Prostate gland (tissue), 2 donors: Measurements from ENCODE around the gene HMX1. TPM values are rescaled to one million over a fixed set of nuclear protein-coding genes. Genes with fewer than 3 reads are reported as not detected.

Source experiments
- DNase-seq: peaks from one replicate; pipeline ENCODE4 v3.0.0-alpha.2; 2019; ENCODE audit warnings: low spot score
- H3K27ac ChIP-seq, 2 donors: fragments of 200-600 bp; sonication (generic); 2 replicates each; pipeline ENCODE4 v1.5.1; 2017 to 2019
- H3K27me3 ChIP-seq: fragments of 200-600 bp; sonication (generic); replicated peaks from 2 replicates; pipeline ENCODE4 v1.5.1; 2019; ENCODE audit not compliant: insufficient read depth
- H3K36me3 ChIP-seq, 2 donors: fragments of 200-600 bp; sonication (generic); 1 replicate in 1 of 2; 2 replicates in 1 of 2; pipeline versions ENCODE4 v1.5.1 to v1.8.1; 2017 to 2019
- H3K4me1 ChIP-seq: fragments of 200-600 bp; sonication (generic); replicated peaks from 2 replicates; pipeline ENCODE4 v1.5.1; 2019
- H3K4me3 ChIP-seq, 2 donors: fragments of 200-600 bp; sonication (generic); 2 replicates each; pipeline ENCODE4 v1.5.1; 2017 to 2019
- H3K9me3 ChIP-seq: fragments of 200-600 bp; sonication (generic); 2 replicates; pipeline ENCODE4 v1.5.1; 2017
- CTCF ChIP-seq, 4 experiments: fragments of 200-600 bp in 2 of 4; fragments of 450-650 bp in 2 of 4; sonication (generic) in 2 of 4; IDR thresholded peaks; 1 replicate in 3 of 4; 2 replicates in 1 of 4; pipeline ENCODE4 v1.5.1; 2016 to 2019; ENCODE audit warnings: antibody characterized with exemption in 4 of 4, mild to moderate bottlenecking in 2 of 4, moderate library complexity in 2 of 4
- POLR2A ChIP-seq: fragments of 450-650 bp; IDR thresholded peaks from one replicate; pipeline ENCODE4 v1.6.1; 2016; ENCODE audit warnings: antibody characterized with exemption, mild to moderate bottlenecking
- POLR2AphosphoS5 ChIP-seq: sonication (generic); formaldehyde crosslinking; IDR thresholded peaks from one replicate; pipeline ENCODE4 v1.6.1; 2017; ENCODE audit warnings: antibody characterized with exemption
- WGBS: methylation state at CpG from one replicate; pipeline ENCODE4 v1.1.5; 2018; 5-methylcytosine and 5-hydroxymethylcytosine counted together
- intact Hi-C: fragments of 100-400 bp; cut with DNase I; formaldehyde crosslinking; loops from one replicate; pipeline ENCODE4 v1.14.2; 2022
- total RNA-seq, 2 donors: library from RNA; depleted of rRNA; stranded (reverse); fragments of >200 nt; gene quantifications; one replicate each; pipeline ENCODE4 v1.1.0, GENCODE V29; 2016

The HMX1 gene
- total RNA-seq, 2 donors from 2014 or later: 5.3 TPM; not detected in 1

DNA sequence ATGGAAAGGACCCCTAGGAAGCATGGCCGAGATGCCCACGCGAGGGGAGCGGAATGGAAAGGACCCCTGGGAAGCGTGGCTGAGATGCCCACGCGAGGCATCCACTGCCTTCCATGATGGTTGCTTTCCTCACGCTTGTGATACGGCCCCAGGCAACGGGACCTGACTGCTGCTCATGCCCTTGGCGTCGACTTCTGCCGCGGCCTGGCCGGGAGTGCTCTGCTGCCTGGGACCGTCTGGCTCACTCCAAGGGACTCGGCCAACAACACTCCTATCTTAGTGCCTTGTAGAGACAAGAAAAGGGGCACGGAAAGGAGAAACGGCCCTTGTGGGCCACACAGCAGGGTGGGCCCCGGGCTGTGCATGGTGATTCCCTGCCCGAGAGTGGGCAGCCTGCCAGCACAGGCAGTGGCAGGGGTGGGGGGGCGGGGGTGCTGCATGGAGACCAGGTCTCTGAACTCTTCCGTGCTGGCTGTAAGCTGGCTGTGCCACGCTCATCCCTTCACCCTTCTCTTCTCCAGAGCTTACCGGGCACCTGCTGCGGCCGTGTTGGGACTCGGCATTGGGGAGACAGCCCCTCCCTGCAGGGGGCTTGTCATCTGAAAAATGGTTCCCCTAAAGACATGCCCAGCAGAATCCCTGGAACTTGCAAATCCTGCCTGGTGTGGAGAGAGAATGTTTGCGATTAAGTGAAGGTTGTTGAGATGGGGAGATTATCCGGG is 38.6 kb upstream of the HMX1 start:
- no peak overlapping the region for H3K27ac ChIP-seq
- H3K9me3 ChIP-seq: no peaks in the 10 kb centered on the region
- 78% methylated on average over 28 of the region's 30 CpGs for WGBS
- no peak for TF ChIP-seq POLR2A
- TF ChIP-seq POLR2AphosphoS5: no peak
- TF ChIP-seq CTCF (IDR thresholded peaks at IDR 0.05): no peak
- DNase-seq: no peak
- H3K36me3 ChIP-seq: no peaks in the 10 kb centered on the region
- H3K4me3 ChIP-seq: no peak overlapping the region
- intact Hi-C loops: loop anchor here (10.0 kb wide), 1 partner anchor 305 kb away; no protein-coding TSS in a partner anchor
- H3K27me3 ChIP-seq: peaks cover 13% of the 10 kb centered on the region
- no peaks in the 10 kb centered on the region for H3K4me1 ChIP-seq

GRCh38 chr4:8909548-8909947 is 37.9 kb upstream of the HMX1 start:
- no peaks in the 10 kb centered on the region for H3K9me3 ChIP-seq
- H3K36me3 ChIP-seq: no peaks in the 10 kb centered on the region
- H3K4me1 ChIP-seq: no peaks in the 10 kb centered on the region
- TF ChIP-seq CTCF (IDR thresholded peaks at IDR 0.05) (no peak), POLR2AphosphoS5 (no peak), POLR2A (no peak)
- intact Hi-C loops: no loop called here
- no peak for DNase-seq
- 13% methylated on average over 9 of the region's 9 CpGs for WGBS
- H3K27me3 ChIP-seq: peaks cover 13% of the 10 kb centered on the region
- H3K4me3 ChIP-seq: no peak overlapping the region
- no peak overlapping the region for H3K27ac ChIP-seq

GRCh38 chr4:8908206-8908893 is 36.7 kb upstream of the HMX1 start:
- intact Hi-C loops: no loop called here
- WGBS: 80% methylated on average over 29 of the region's 34 CpGs
- Histone ChIP-seq H3K9me3 (no peaks in the 10 kb centered on the region), H3K36me3 (no peaks in the 10 kb centered on the region), H3K27ac (no peak overlapping the region), H3K4me3 (no peak overlapping the region), H3K4me1 (no peaks in the 10 kb centered on the region), H3K27me3 (peaks cover 11% of the 10 kb centered on the region)
- no peak for TF ChIP-seq POLR2A
- TF ChIP-seq CTCF (IDR thresholded peaks at IDR 0.05): no peak
- TF ChIP-seq POLR2AphosphoS5: no peak
- DNase-seq: no peak

DNA sequence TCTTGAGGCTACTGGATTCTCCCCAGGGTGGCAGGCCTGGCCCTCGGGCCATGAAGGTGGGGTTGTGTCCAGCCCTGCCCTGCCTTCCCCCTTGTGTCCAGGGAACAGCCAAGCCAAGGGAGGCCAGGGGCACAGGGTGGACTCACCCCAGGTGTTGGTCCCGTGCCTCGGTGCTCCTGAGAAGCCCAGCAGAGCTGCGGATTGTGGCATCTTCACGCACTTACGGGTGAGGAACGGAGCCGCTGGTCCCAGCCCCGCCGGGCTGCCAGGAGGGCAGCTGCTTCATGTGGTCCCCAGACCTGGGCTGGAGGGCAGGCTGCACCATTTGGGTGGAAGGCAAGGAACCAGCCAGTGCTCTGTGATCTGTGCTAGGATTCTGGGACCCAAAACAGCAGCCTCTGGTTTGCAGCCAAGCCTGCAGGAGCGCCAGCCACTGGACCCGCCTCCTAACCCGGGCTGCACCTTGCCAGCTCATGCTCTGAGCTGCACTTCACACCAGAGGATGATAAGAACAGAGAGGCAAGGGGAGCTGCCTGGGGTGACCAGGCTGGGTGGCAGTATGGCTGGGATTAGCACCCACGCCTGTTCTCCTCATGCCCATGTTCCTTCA is 36.1 kb upstream of the HMX1 start:
- Histone ChIP-seq H3K4me3 (no peak overlapping the region), H3K27me3 (peaks cover 9% of the 10 kb centered on the region), H3K27ac (no peak overlapping the region), H3K4me1 (no peaks in the 10 kb centered on the region), H3K36me3 (no peaks in the 10 kb centered on the region), H3K9me3 (no peaks in the 10 kb centered on the region)
- no peak for TF ChIP-seq POLR2A
- TF ChIP-seq CTCF (IDR thresholded peaks at IDR 0.05): no peak
- TF ChIP-seq POLR2AphosphoS5: no peak
- no peak for DNase-seq
- intact Hi-C loops: no loop called here
- 64% methylated on average over 12 of the region's 14 CpGs for WGBS
